ENCODE results near the gene PCDHGA1. TPM values are rescaled to one million over a fixed set of nuclear protein-coding genes. Genes with fewer than 3 reads are reported as not detected.

PCDHGA1 gene
- total RNA-seq, 1 donor from 2014 or later: 0.47 TPM

DNA sequence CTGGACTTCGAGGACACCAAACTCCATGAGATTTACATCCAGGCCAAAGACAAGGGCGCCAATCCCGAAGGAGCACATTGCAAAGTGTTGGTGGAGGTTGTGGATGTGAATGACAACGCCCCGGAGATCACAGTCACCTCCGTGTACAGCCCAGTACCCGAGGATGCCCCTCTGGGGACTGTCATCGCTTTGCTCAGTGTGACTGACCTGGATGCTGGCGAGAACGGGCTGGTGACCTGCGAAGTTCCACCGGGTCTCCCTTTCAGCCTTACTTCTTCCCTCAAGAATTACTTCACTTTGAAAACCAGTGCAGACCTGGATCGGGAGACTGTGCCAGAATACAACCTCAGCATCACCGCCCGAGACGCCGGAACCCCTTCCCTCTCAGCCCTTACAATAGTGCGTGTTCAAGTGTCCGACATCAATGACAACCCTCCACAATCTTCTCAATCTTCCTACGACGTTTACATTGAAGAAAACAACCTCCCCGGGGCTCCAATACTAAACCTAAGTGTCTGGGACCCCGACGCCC is 146.8 kb downstream of the PCDHGA1 start:
- TF ChIP-seq, protein P1, sequence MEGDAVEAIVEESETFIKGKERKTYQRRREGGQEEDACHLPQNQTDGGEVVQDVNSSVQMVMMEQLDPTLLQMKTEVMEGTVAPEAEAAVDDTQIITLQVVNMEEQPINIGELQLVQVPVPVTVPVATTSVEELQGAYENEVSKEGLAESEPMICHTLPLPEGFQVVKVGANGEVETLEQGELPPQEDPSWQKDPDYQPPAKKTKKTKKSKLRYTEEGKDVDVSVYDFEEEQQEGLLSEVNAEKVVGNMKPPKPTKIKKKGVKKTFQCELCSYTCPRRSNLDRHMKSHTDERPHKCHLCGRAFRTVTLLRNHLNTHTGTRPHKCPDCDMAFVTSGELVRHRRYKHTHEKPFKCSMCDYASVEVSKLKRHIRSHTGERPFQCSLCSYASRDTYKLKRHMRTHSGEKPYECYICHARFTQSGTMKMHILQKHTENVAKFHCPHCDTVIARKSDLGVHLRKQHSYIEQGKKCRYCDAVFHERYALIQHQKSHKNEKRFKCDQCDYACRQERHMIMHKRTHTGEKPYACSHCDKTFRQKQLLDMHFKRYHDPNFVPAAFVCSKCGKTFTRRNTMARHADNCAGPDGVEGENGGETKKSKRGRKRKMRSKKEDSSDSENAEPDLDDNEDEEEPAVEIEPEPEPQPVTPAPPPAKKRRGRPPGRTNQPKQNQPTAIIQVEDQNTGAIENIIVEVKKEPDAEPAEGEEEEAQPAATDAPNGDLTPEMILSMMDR (IDR thresholded peaks at IDR 0.05; ENCODE audit: unreplicated experiment): no peak
- peaks cover 41% of the 10 kb centered on the region for H3K4me1 Mint-ChIP-seq
- H3K36me3 Mint-ChIP-seq: peaks cover 31% of the 10 kb centered on the region
- no peaks in the 10 kb centered on the region for H3K27me3 Mint-ChIP-seq (ENCODE audit: low read depth)
- peak overlapping the region; percentile 94 for H3K4me3 Mint-ChIP-seq
- H3K9me3 Mint-ChIP-seq: no peaks in the 10 kb centered on the region
- H3K27ac Mint-ChIP-seq: peak overlapping the region; percentile 99
- DNase-seq (ENCODE audit: low spot score in 2 of 2, unreplicated experiment in 2 of 2): no peak

DNA sequence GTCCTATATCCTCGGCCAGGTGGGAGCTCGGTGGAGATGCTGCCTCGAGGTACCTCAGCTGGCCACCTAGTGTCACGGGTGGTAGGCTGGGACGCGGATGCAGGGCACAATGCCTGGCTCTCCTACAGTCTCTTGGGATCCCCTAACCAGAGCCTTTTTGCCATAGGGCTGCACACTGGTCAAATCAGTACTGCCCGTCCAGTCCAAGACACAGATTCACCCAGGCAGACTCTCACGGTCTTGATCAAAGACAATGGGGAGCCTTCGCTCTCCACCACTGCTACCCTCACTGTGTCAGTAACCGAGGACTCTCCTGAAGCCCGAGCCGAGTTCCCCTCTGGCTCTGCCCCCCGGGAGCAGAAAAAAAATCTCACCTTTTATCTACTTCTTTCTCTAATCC is 147.5 kb downstream of the PCDHGA1 start:
- TF ChIP-seq, protein P1 (IDR thresholded peaks at IDR 0.05; ENCODE audit: unreplicated experiment): no peak
- no peak for DNase-seq (ENCODE audit: low spot score in 2 of 2, unreplicated experiment in 2 of 2)
- peaks cover 43% of the 10 kb centered on the region for H3K4me1 Mint-ChIP-seq
- peaks cover 31% of the 10 kb centered on the region for H3K36me3 Mint-ChIP-seq
- no peaks in the 10 kb centered on the region for H3K27me3 Mint-ChIP-seq (ENCODE audit: low read depth)
- peak overlapping the region; percentile 94 for H3K4me3 Mint-ChIP-seq
- no peak overlapping the region for H3K27ac Mint-ChIP-seq
- H3K9me3 Mint-ChIP-seq: no peaks in the 10 kb centered on the region

DNA sequence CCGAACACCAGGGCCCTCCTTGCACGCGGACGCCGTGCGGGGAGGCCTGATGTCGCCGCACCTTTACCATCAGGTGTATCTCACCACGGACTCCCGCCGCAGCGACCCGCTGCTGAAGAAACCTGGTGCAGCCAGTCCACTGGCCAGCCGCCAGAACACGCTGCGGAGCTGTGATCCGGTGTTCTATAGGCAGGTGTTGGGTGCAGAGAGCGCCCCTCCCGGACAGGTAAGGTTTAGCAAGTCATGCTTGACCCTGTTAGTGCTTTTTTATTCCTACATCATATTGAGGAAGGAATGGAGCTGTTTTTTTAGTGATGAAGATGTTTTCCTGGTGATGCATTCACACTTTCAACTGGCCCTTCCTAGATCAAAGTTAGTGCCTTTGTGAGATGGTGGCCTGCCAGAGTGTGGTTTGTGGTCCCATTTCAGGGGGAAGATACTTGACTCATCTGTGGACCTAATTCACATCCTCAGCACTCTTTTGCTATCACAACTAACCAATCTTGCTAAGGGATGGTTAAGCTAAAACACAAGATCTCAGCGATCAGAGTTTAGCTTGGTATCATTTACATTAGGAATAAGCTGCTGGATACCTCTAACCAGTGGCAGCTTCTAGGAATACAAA is 148.1 kb downstream of the PCDHGA1 start:
- H3K4me3 Mint-ChIP-seq: peak overlapping the region; percentile 54
- H3K36me3 Mint-ChIP-seq: peaks cover 31% of the 10 kb centered on the region
- no peak overlapping the region for H3K27ac Mint-ChIP-seq
- H3K4me1 Mint-ChIP-seq: peaks cover 48% of the 10 kb centered on the region
- no peaks in the 10 kb centered on the region for H3K27me3 Mint-ChIP-seq (ENCODE audit: low read depth)
- no peak for DNase-seq (ENCODE audit: low spot score in 2 of 2, unreplicated experiment in 2 of 2)
- H3K9me3 Mint-ChIP-seq: no peaks in the 10 kb centered on the region
- TF ChIP-seq, protein P1 (IDR thresholded peaks at IDR 0.05; ENCODE audit: unreplicated experiment): peak; percentile 30

DNA sequence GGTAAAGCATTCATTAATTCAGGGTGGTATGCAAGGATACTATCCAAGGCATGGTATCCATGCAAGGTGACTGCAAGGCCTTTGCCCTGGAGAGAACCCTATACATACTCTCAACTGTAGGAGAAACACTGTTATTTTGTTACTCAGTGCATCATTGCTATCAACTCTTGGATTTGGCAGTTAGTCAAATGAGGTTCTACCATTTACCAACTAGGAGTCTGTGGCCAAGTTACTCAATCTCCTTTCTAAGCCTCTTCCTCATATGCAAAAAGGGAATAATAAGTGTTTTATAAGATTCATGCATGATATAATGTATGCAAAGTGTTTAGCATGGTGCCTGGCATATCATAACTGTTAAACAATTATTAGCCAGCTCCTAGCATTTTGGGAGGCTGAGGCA is 149.5 kb downstream of the PCDHGA1 start:
- Mint-ChIP-seq H3K27me3 (ENCODE audit: low read depth) (no peaks in the 10 kb centered on the region), H3K4me3 (no peak overlapping the region), H3K36me3 (peaks cover 31% of the 10 kb centered on the region), H3K27ac (no peak overlapping the region), H3K4me1 (peaks cover 62% of the 10 kb centered on the region), H3K9me3 (no peaks in the 10 kb centered on the region)
- TF ChIP-seq, protein P1 (IDR thresholded peaks at IDR 0.05; ENCODE audit: unreplicated experiment): no peak
- DNase-seq (ENCODE audit: low spot score in 2 of 2, unreplicated experiment in 2 of 2): no peak

DNA sequence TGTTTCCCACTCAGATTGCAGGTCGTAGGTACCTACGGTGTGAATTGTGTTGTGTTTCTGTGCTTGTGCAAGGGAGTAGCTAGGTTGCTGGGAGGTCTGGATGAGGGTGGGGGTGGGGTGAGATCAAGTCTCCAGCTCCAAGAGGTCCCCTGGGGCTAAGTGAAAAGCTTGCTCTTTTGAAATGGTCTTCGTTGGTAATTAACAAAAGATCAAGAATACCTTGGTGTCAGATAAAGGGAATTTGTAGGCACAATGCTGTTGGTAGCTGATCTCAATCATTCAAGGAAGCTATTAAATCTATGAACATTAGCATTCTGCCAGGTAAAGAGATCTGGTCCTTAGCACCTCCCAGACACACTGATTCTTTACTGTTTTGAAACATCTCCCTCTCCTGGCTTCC is 153.6 kb downstream of the PCDHGA1 start:
- Mint-ChIP-seq H3K4me1 (peaks cover 37% of the 10 kb centered on the region), H3K27me3 (ENCODE audit: low read depth) (no peaks in the 10 kb centered on the region), H3K4me3 (peak overlapping the region; percentile 74), H3K9me3 (no peaks in the 10 kb centered on the region), H3K27ac (peak overlapping the region; percentile 26), H3K36me3 (peaks cover 26% of the 10 kb centered on the region)
- no peak for DNase-seq (ENCODE audit: low spot score in 2 of 2, unreplicated experiment in 2 of 2)
- TF ChIP-seq, protein P1 (IDR thresholded peaks at IDR 0.05; ENCODE audit: unreplicated experiment): no peak

Measured in mesothelial cell of epicardium (in vitro differentiated cells).